SU-DHL-6 (cell line): Measurements from ENCODE around the gene BMP6.

Source experiments
- H2AFZ ChIP-seq: fragments of 200-600 bp; sonication (generic); 2 replicates; pipeline ENCODE4 v1.6.1; 2014; ENCODE audit warnings: low read depth, mild to moderate bottlenecking, moderate library complexity, mixed read lengths, antibody characterized with exemption, low read length; ENCODE audit not compliant: severe bottlenecking
- H3F3A ChIP-seq: fragments of 200-600 bp; shearing (Covaris generic); 2 replicates; pipeline ENCODE4 v1.6.0; 2016; ENCODE audit warnings: antibody characterized with exemption, mild to moderate bottlenecking; ENCODE audit not compliant: insufficient read depth
- H3K27ac ChIP-seq: fragments of 200-600 bp; sonication (generic); 2 replicates; pipeline ENCODE4 v1.5.1; 2016; ENCODE audit warnings: low read depth, mild to moderate bottlenecking, low read length, moderate library complexity, mixed read lengths
- H3K27me3 ChIP-seq: fragments of 200-600 bp; sonication (generic), shearing (Covaris generic); 2 replicates; pipeline ENCODE4 v1.6.0; 2014; ENCODE audit warnings: mild to moderate bottlenecking, low read length
- H3K36me3 ChIP-seq: fragments of 200-600 bp; sonication (generic); 2 replicates; pipeline ENCODE4 v1.6.1; 2014; ENCODE audit warnings: mild to moderate bottlenecking, low read length, mixed read lengths
- H3K4me2 ChIP-seq: fragments of 300-600, 200-600 bp; shearing (Covaris generic), sonication (generic); 2 replicates; pipeline ENCODE4 v1.6.0; 2014; ENCODE audit warnings: low read length, low read depth, mild to moderate bottlenecking; ENCODE audit not compliant: poor library complexity, severe bottlenecking
- H3K4me3 ChIP-seq: fragments of 200-600 bp; sonication (generic); 2 replicates; pipeline ENCODE4 v1.5.1; 2014; ENCODE audit warnings: antibody characterized with exemption, low read length, mild to moderate bottlenecking, mixed read lengths; ENCODE audit not compliant: insufficient read depth, poor library complexity, severe bottlenecking
- H3K79me2 ChIP-seq: fragments of 200-600 bp; sonication (generic); 2 replicates; pipeline ENCODE4 v1.6.1; 2014; ENCODE audit warnings: mild to moderate bottlenecking, low read length, moderate library complexity; ENCODE audit not compliant: insufficient read depth
- H3K9ac ChIP-seq: fragments of 200-600 bp; sonication (generic); 2 replicates; pipeline ENCODE4 v1.7.0; 2014; ENCODE audit warnings: mild to moderate bottlenecking, low read length
- H3K9me2 ChIP-seq: fragments of 200-600 bp; sonication (generic); replicated peaks from 2 replicates; pipeline ENCODE4 v1.6.1; 2014; ENCODE audit warnings: low read length; ENCODE audit not compliant: insufficient read depth
- H3K9me3 ChIP-seq: fragments of 200-600 bp; sonication (generic); 2 replicates; pipeline ENCODE4 v1.6.1; 2014; ENCODE audit warnings: low read length, mixed read lengths; ENCODE audit not compliant: insufficient read depth
- H4K20me1 ChIP-seq: fragments of 200-600 bp; sonication (generic); 2 replicates; pipeline ENCODE4 v1.6.1; 2014; ENCODE audit warnings: low read depth, mild to moderate bottlenecking, antibody characterized with exemption, low read length, moderate library complexity, mixed read lengths
- EZH2phosphoT487 ChIP-seq: fragments of 200-600 bp; sonication (generic), shearing (Covaris generic); conservative IDR thresholded peaks from 2 replicates; pipeline ENCODE4 v1.6.1; 2018; ENCODE audit warnings: mild to moderate bottlenecking, antibody characterized with exemption, low read length, moderate library complexity, mixed read lengths
- TF ChIP-seq, protein P1 (sequence below): fragments of 200-600 bp; sonication (generic); IDR thresholded peaks from one replicate; pipeline ENCODE4 v1.5.1; 2017; ENCODE audit warnings: antibody characterized with exemption, mild to moderate bottlenecking, low read length, moderate library complexity; ENCODE audit not compliant: insufficient read depth, poor library complexity, severe bottlenecking

BMP6 gene

DNA sequence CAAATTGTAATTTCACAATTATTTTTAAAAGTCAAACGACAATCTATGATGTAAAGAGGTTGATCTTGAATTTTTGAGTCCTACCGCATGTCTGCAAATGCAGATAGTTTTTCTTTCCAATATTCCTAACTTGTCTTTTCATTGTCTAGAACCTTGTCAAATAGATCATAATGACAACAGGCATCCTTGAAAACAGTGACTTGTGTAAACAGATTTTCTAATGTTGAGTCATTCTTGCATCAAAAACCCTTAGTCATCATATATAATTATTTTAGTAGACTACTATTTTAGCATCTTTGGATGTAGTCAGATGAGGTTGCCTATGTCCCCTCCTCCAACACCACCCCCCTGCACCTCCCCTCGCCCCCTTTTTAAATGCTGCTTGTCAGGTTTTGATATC, 43.8 kb downstream of the BMP6 start:
- Histone ChIP-seq H3K27ac (no peak overlapping the region), H2AFZ (no peak overlapping the region), H3K36me3 (no peaks in the 10 kb centered on the region), H3K9ac (no peak overlapping the region), H3K4me2 (no peak overlapping the region), H3K9me2 (no peaks in the 10 kb centered on the region), H3K9me3 (no peaks in the 10 kb centered on the region), H3K4me3 (no peak overlapping the region), H3F3A (no peaks in the 10 kb centered on the region), H3K27me3 (no peaks in the 10 kb centered on the region), H4K20me1 (no peaks in the 10 kb centered on the region), H3K79me2 (no peaks in the 10 kb centered on the region)
- TF ChIP-seq EZH2phosphoT487 = no peak
- TF ChIP-seq, protein P1, sequence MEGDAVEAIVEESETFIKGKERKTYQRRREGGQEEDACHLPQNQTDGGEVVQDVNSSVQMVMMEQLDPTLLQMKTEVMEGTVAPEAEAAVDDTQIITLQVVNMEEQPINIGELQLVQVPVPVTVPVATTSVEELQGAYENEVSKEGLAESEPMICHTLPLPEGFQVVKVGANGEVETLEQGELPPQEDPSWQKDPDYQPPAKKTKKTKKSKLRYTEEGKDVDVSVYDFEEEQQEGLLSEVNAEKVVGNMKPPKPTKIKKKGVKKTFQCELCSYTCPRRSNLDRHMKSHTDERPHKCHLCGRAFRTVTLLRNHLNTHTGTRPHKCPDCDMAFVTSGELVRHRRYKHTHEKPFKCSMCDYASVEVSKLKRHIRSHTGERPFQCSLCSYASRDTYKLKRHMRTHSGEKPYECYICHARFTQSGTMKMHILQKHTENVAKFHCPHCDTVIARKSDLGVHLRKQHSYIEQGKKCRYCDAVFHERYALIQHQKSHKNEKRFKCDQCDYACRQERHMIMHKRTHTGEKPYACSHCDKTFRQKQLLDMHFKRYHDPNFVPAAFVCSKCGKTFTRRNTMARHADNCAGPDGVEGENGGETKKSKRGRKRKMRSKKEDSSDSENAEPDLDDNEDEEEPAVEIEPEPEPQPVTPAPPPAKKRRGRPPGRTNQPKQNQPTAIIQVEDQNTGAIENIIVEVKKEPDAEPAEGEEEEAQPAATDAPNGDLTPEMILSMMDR = no peak

DNA sequence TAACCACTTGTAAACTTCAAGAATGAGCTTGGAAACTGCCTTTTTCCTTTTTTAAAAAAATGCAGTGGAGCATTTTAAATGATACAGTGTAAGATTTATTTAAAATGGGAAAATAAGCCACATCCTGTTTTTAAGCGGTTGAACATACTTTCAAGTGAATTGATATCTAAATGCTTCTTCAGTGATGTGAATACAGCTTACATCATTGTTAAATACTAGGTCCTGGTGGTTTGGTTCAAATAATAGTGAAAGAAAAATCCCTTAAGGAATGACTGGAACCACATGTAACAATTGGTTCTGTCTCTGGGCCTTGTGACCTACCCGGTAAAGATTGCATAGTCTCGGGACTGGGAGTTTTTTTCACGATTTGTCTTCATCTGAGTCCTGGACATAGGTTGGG, 44.2 kb downstream of the BMP6 start:
- Histone ChIP-seq H3K27me3 (no peaks in the 10 kb centered on the region), H3K9me3 (no peaks in the 10 kb centered on the region), H3K9ac (no peak overlapping the region), H3K9me2 (no peaks in the 10 kb centered on the region), H3K27ac (no peak overlapping the region), H2AFZ (no peak overlapping the region), H3K36me3 (no peaks in the 10 kb centered on the region), H3K79me2 (no peaks in the 10 kb centered on the region), H3F3A (no peaks in the 10 kb centered on the region), H3K4me2 (no peak overlapping the region), H4K20me1 (no peaks in the 10 kb centered on the region), H3K4me3 (no peak overlapping the region)
- TF ChIP-seq EZH2phosphoT487 = no peak
- TF ChIP-seq, protein P1 = no peak

DNA sequence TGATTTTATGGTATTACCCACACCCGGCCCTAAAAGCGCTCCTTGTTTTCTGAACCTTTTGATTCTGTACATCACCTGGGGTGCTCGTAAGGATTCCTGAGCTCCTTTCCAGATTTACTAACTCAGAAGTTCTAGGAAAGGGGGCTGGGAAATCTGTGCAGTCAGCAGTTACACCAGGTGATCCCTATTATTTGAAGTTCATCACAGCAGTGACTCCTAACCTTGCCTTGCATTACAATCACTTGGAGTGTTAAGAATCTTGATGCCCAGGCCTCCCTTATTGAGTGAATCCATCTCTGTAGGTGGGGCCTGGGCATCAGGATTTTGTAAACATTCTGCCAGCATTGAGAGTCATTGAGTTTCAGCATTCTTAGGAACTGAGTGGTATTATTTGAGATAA, 44.7 kb downstream of the BMP6 start:
- no peak overlapping the region for H2AFZ ChIP-seq
- no peak overlapping the region for H3K4me3 ChIP-seq
- no peak overlapping the region for H3K4me2 ChIP-seq
- no peak overlapping the region for H3K9ac ChIP-seq
- H3K27ac ChIP-seq = no peak overlapping the region
- no peaks in the 10 kb centered on the region for H3K27me3 ChIP-seq
- no peaks in the 10 kb centered on the region for H3K79me2 ChIP-seq
- no peaks in the 10 kb centered on the region for H3K36me3 ChIP-seq
- TF ChIP-seq, protein P1 = no peak
- 0 out of 2 replicates have a peak, but pooled peaks have one; percentile 62 for TF ChIP-seq EZH2phosphoT487
- H4K20me1 ChIP-seq = no peaks in the 10 kb centered on the region
- no peaks in the 10 kb centered on the region for H3K9me3 ChIP-seq
- no peaks in the 10 kb centered on the region for H3K9me2 ChIP-seq
- H3F3A ChIP-seq = no peaks in the 10 kb centered on the region

DNA sequence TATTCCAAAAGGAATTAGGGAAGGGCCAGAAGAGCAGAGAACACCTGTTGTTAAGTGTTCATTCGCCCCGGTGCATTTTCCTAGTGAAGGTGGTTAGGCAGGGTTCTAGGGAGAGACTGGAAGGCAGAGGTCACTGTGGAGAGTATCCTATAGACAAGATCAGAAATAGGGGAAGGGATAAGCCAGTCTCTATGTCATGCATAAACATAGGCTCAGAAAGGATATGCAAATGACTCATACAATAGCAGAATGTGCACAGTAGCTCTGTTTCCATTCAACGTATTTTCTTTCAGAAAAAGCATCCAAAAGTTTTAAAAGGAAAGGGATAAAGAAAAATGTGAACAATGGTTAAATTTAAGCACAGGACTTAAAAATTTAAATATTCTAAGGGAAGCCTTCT, 47.4 kb downstream of the BMP6 start:
- H3K79me2 ChIP-seq = no peaks in the 10 kb centered on the region
- H4K20me1 ChIP-seq = no peaks in the 10 kb centered on the region
- no peak overlapping the region for H3K4me3 ChIP-seq
- no peak overlapping the region for H3K27ac ChIP-seq
- TF ChIP-seq EZH2phosphoT487 = no peak
- TF ChIP-seq, protein P1 = no peak
- H3K4me2 ChIP-seq = no peak overlapping the region
- H2AFZ ChIP-seq = no peak overlapping the region
- H3K9ac ChIP-seq = no peak overlapping the region
- no peaks in the 10 kb centered on the region for H3K36me3 ChIP-seq
- no peaks in the 10 kb centered on the region for H3K9me3 ChIP-seq
- H3K9me2 ChIP-seq = no peaks in the 10 kb centered on the region
- H3K27me3 ChIP-seq = no peaks in the 10 kb centered on the region
- H3F3A ChIP-seq = no peaks in the 10 kb centered on the region
